Liver (tissue), 9 donors: Measurements from ENCODE around the gene COL6A2. TPM values are rescaled to one million over a fixed set of nuclear protein-coding genes. Genes with fewer than 3 reads are reported as not detected.

Experiments
- DNase-seq: peaks from one replicate; pipeline ENCODE4 v3.0.0-alpha.2; 2017; ENCODE audit warnings: low spot score
- H3K27ac ChIP-seq, 2 donors: one replicate each; pipeline ENCODE4 v1.7.0; 2013; ENCODE audit warnings: inconsistent platforms in 2 of 2, low read length in 2 of 2, control low read depth in 1 of 2, low read depth in 1 of 2, mild to moderate bottlenecking in 1 of 2
- H3K27me3 ChIP-seq, 4 donors: one replicate each; pipeline versions ENCODE4 v1.6.1 to v1.7.0; 2013; ENCODE audit warnings: low read length in 3 of 4, inconsistent platforms in 1 of 4, mild to moderate bottlenecking in 1 of 4, moderate library complexity in 1 of 4; ENCODE audit not compliant: control insufficient read depth in 4 of 4, insufficient read depth in 4 of 4
- H3K36me3 ChIP-seq, 4 donors: one replicate each; pipeline versions ENCODE4 v1.6.1 to v1.7.0; 2013; ENCODE audit warnings: low read length in 3 of 4, mild to moderate bottlenecking in 3 of 4, low read depth in 1 of 4, moderate library complexity in 1 of 4; ENCODE audit not compliant: control insufficient read depth in 4 of 4, insufficient read depth in 3 of 4
- H3K4me1 ChIP-seq, 4 donors: one replicate each; pipeline versions ENCODE4 v1.6.1 to v1.7.0; 2013; ENCODE audit warnings: low read length in 3 of 4, mild to moderate bottlenecking in 3 of 4, moderate library complexity in 1 of 4; ENCODE audit not compliant: control insufficient read depth in 4 of 4, insufficient read depth in 4 of 4
- H3K4me3 ChIP-seq, 3 donors: one replicate each; pipeline versions ENCODE4 v1.6.1 to v1.7.0; 2013; ENCODE audit warnings: low read length in 3 of 3, control low read depth in 1 of 3, low read depth in 1 of 3, mild to moderate bottlenecking in 1 of 3
- H3K9ac ChIP-seq, 2 donors: one replicate each; pipeline ENCODE4 v1.7.0; 2013; ENCODE audit warnings: low read length in 2 of 2, mild to moderate bottlenecking in 2 of 2, moderate library complexity in 2 of 2, control low read depth in 1 of 2, low read depth in 1 of 2
- H3K9me3 ChIP-seq, 4 donors: one replicate each; pipeline versions ENCODE4 v1.6.1 to v1.7.0; 2013; ENCODE audit warnings: low read length in 3 of 4; ENCODE audit not compliant: control insufficient read depth in 4 of 4
- FOXA1 ChIP-seq: IDR thresholded peaks from 2 replicates; pipeline ENCODE4 v1.6.1; 2016; ENCODE audit warnings: antibody characterized with exemption
- GABPA ChIP-seq, 2 donors: IDR thresholded peaks in 1 of 2; conservative IDR thresholded peaks in 1 of 2; 2 replicates each; pipeline ENCODE4 v1.6.1; 2016; ENCODE audit warnings: antibody characterized with exemption in 2 of 2, mild to moderate bottlenecking in 1 of 2, moderate library complexity in 1 of 2
- HNF4G ChIP-seq: IDR thresholded peaks from 2 replicates; pipeline ENCODE4 v1.6.1; 2016; ENCODE audit warnings: antibody characterized with exemption
- NR2F2 ChIP-seq: IDR thresholded peaks from 2 replicates; pipeline ENCODE4 v1.6.1; 2016; ENCODE audit warnings: antibody characterized with exemption
- RXRA ChIP-seq, 2 donors: IDR thresholded peaks; 2 replicates each; pipeline ENCODE4 v1.6.1; 2017 to 2018; ENCODE audit warnings: antibody characterized with exemption in 2 of 2, mild to moderate bottlenecking in 1 of 2
- TAF1 ChIP-seq: conservative IDR thresholded peaks from 2 replicates; pipeline ENCODE4 v1.6.1; 2016; ENCODE audit warnings: antibody characterized with exemption, mild to moderate bottlenecking
- ZBTB33 ChIP-seq: IDR thresholded peaks from 2 replicates; pipeline ENCODE4 v1.6.1; 2016; ENCODE audit warnings: antibody characterized with exemption
- WGBS: extraction: QIAGEN DNeasy Blood & Tissue Kit; methylation state at CpG from one replicate; pipeline ENCODE4 v1.1.7; 2013; 5-methylcytosine and 5-hydroxymethylcytosine counted together
- polyA plus RNA-seq, 2 donors: library from polyadenylated mRNA; stranded (reverse) in 1 of 2; unstranded in 1 of 2; fragments of 200-250 nt in 1 of 2; fragments of >200 nt in 1 of 2; fragmentation: Nextera tagmentation in 1 of 2; extraction: Ambion mirVana in 1 of 2; gene quantifications; one replicate each; pipeline versions ENCODE4 v1.2.1 to v1.2.3, GENCODE V29; 2013 to 2015
- total RNA-seq, 2 donors: library from RNA; depleted of rRNA; stranded (reverse); fragments of >200 nt; gene quantifications; one replicate each; pipeline ENCODE4 v1.2.3, GENCODE V29; 2014
- TF ChIP-seq, protein P1 (sequence below): IDR thresholded peaks from 2 replicates; pipeline ENCODE4 v1.6.1; 2016; ENCODE audit warnings: antibody characterized with exemption, mild to moderate bottlenecking
- TF ChIP-seq, protein P2 (sequence below): IDR thresholded peaks from 2 replicates; pipeline ENCODE4 v1.6.1; 2016; ENCODE audit warnings: antibody characterized with exemption
- TF ChIP-seq, protein P3 (sequence below): IDR thresholded peaks from 2 replicates; pipeline ENCODE4 v1.6.1; 2016; ENCODE audit warnings: antibody characterized with exemption
- donor health status: healthy.
- donor health status: healthy.
- donor health status: healthy.
- donor health status: healthy.
- donor health status: healthy.

The COL6A2 gene
- total and polyA plus RNA-seq, 4 donors = 5.8 to 80.8 (median 41.7) TPM

- TF ChIP-seq, protein P1, sequence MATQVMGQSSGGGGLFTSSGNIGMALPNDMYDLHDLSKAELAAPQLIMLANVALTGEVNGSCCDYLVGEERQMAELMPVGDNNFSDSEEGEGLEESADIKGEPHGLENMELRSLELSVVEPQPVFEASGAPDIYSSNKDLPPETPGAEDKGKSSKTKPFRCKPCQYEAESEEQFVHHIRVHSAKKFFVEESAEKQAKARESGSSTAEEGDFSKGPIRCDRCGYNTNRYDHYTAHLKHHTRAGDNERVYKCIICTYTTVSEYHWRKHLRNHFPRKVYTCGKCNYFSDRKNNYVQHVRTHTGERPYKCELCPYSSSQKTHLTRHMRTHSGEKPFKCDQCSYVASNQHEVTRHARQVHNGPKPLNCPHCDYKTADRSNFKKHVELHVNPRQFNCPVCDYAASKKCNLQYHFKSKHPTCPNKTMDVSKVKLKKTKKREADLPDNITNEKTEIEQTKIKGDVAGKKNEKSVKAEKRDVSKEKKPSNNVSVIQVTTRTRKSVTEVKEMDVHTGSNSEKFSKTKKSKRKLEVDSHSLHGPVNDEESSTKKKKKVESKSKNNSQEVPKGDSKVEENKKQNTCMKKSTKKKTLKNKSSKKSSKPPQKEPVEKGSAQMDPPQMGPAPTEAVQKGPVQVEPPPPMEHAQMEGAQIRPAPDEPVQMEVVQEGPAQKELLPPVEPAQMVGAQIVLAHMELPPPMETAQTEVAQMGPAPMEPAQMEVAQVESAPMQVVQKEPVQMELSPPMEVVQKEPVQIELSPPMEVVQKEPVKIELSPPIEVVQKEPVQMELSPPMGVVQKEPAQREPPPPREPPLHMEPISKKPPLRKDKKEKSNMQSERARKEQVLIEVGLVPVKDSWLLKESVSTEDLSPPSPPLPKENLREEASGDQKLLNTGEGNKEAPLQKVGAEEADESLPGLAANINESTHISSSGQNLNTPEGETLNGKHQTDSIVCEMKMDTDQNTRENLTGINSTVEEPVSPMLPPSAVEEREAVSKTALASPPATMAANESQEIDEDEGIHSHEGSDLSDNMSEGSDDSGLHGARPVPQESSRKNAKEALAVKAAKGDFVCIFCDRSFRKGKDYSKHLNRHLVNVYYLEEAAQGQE = no peak
Measured at GRCh38 chr21:46111857-46112724, 14.2 kb downstream of the COL6A2 start (continued).

DNA sequence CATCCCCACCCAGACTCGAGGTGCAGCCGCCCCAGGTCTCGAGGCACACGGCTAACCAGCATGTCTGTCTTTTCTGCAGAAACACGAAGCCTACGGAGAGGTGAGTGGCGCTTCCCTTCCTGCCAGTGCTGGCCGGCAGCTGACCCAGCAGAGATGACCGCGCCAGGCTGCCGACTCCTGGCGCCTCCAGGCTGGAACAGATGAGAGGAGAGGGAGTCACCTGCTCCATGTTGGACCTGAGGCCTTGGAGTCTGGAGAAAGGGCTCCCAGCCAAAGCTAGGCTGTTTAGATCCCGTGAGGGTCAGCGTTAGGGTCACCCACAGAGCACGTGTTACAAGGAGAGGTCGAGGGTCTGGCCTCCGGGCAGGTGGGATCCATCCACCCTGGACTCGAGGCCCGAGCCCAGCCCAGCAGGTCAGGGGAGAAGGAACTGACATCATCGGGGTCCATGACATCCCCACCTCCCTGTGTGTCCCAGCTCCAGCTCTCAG is 14.9 kb downstream of the COL6A2 start:
- WGBS = 82% methylated on average over 20 of the region's 20 CpGs
- no peaks in the 10 kb centered on the region for H3K36me3 ChIP-seq
- DNase-seq = peak; percentile 31
- no peaks in the 10 kb centered on the region for H3K27me3 ChIP-seq
- no peak overlapping the region for H3K9ac ChIP-seq
- peaks cover 0 to 9% (median 0%) of the 10 kb centered on the region in 4 donors for H3K4me1 ChIP-seq
- no peaks in the 10 kb centered on the region for H3K9me3 ChIP-seq
- H3K27ac ChIP-seq = no peak overlapping the region
- no peak for TF ChIP-seq NR2F2
- no peak for TF ChIP-seq GABPA (IDR thresholded peaks at IDR 0.05 in 1 of 2, conservative IDR thresholded peaks at IDR 0.05 in 1 of 2)
- TF ChIP-seq FOXA1 = no peak
- TF ChIP-seq HNF4G = no peak
- TF ChIP-seq, protein P2, sequence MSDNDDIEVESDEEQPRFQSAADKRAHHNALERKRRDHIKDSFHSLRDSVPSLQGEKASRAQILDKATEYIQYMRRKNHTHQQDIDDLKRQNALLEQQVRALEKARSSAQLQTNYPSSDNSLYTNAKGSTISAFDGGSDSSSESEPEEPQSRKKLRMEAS = no peak
- TF ChIP-seq RXRA (IDR thresholded peaks at IDR 0.05) = no peak
- TF ChIP-seq, protein P3, sequence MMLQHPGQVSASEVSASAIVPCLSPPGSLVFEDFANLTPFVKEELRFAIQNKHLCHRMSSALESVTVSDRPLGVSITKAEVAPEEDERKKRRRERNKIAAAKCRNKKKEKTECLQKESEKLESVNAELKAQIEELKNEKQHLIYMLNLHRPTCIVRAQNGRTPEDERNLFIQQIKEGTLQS = no peak
- TF ChIP-seq TAF1 = no peak
- H3K4me3 ChIP-seq = no peak overlapping the region

DNA sequence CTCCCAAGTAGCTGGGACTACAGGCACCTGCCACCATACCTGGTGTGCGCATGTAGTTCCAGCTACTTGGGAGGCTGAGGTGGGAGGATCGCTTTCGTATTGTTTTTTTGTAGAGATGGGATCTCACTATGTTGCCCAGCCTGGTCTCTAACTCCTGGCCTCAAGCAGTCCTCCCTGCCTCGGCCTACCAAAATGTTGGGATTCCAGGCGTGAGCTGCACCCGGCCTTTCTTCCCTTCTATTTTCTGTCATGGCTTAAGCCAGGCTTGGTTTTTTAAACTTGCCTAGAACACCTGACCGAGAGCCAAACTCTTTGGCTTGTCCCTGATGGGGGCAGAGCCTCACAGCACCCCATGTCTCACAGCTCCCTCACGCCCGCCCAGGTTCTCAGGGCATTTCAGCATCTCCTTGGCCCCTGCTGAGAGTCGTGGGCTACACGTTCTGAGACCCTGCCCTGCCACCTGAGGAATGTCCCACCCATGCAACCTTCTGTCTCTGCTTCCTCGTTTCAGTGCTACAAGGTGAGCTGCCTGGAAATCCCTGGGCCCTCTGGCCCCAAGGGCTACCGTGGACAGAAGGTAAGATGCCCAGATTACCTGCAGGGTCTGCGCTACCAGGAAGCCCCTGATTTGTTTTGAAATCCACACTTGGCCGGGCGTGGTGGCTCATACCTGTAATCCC is 15.7 kb downstream of the COL6A2 start:
- H3K4me1 ChIP-seq = peaks cover 0 to 9% (median 0%) of the 10 kb centered on the region in 4 donors
- no peak overlapping the region for H3K9ac ChIP-seq
- TF ChIP-seq ZBTB33 (no peak), RXRA (IDR thresholded peaks at IDR 0.05) (no peak), TAF1 (no peak)
- H3K27me3 ChIP-seq = no peaks in the 10 kb centered on the region
- H3K4me3 ChIP-seq = no peak overlapping the region
- H3K27ac ChIP-seq = no peak overlapping the region
- DNase-seq = peak; percentile 29
- H3K9me3 ChIP-seq = no peaks in the 10 kb centered on the region
- H3K36me3 ChIP-seq = no peaks in the 10 kb centered on the region
- WGBS = 90% methylated on average over 16 of the region's 16 CpGs
